A549 (cell line): ENCODE results near the gene ADK.

Experiments
- POLR2A ChIP-seq: IDR thresholded peaks from 2 replicates; pipeline ENCODE4 v1.6.1; 2012; ENCODE audit warnings: mild to moderate bottlenecking, low read length
- RCOR1 ChIP-seq: fragments of 150-350 bp; IDR thresholded peaks from 2 replicates; pipeline ENCODE4 v1.6.1; 2014; ENCODE audit warnings: antibody characterized with exemption, low read length, low read depth
- TF ChIP-seq, protein P1 (sequence below): IDR thresholded peaks from 2 replicates; pipeline ENCODE4 v1.6.1; 2012

DNA sequence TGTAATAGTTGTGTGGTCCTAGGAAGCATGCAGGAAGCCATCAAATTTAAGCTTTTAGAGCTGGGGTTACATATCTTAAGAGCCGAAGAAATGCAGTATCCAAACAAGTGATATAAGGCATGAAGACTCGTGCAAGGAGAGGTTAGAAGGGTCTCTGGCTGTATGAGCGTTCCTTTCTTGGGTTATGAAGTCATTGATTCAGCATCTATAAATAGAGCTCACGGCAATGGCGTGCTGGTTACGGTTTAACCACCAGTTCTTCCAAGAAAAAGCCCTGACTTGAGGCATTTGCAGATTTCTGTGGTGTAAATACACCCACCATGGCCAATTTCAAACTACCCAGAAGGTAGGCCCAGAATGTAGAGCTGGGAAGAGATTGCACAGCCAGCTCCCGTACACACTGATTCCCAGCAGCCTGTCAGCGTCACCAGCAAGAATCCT is 603.4 kb downstream of the ADK start:
- TF ChIP-seq POLR2A (no peak), RCOR1 (no peak)
- TF ChIP-seq, protein P1, sequence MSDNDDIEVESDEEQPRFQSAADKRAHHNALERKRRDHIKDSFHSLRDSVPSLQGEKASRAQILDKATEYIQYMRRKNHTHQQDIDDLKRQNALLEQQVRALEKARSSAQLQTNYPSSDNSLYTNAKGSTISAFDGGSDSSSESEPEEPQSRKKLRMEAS = no peak
